MV-4-11 (cell line): ENCODE measurements around the gene PDGFRB.

ENCODE experiments used
- DNase-seq: peaks from one replicate; lab custom pipeline; 2025; lab: John Stamatoyannopoulos, UW

PDGFRB gene

DNA sequence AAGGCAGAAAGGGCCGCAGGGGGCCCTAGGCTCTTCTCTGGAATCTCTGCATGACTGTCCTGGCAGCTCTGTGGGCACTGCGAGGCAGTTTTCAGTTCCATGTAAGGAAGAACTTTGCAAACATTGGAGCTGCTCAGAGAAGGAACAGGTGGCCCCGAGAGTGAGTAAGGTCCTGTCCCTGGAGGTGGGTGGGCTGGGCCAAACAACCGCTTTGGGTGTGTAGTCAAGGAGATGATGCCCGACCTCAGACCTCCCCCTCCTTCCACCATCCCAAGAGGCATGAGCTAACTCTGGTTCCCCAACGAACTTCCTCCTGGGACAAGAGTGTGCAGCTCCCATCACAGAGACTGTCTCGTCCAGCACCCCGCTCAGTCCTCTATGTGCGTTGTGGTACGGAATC, 89.8 kb downstream of the PDGFRB start:
- peak; percentile 76 for DNase-seq

- no peak for DNase-seq
Measured at GRCh38 chr5:150065346-150065745, 90.3 kb downstream of the PDGFRB start.

GRCh38 chr5:150064681-150065220, 90.9 kb downstream of the PDGFRB start:
- no peak for DNase-seq
